OCI-LY3 (cell line): ENCODE measurements around the gene EIF4E3.

Experiments
- EZH2phosphoT487 ChIP-seq: fragments of 200-600 bp; shearing (Covaris generic); IDR thresholded peaks from 2 replicates; pipeline ENCODE4 v1.6.1; 2018; ENCODE audit warnings: antibody characterized with exemption, mixed run types, low read depth
- TF ChIP-seq, protein P1 (sequence below): fragments of 200-600, 300-600 bp; sonication (generic); IDR thresholded peaks from 2 replicates; pipeline ENCODE4 v1.5.1; 2014; ENCODE audit warnings: antibody characterized with exemption, low read length, low read depth

DNA sequence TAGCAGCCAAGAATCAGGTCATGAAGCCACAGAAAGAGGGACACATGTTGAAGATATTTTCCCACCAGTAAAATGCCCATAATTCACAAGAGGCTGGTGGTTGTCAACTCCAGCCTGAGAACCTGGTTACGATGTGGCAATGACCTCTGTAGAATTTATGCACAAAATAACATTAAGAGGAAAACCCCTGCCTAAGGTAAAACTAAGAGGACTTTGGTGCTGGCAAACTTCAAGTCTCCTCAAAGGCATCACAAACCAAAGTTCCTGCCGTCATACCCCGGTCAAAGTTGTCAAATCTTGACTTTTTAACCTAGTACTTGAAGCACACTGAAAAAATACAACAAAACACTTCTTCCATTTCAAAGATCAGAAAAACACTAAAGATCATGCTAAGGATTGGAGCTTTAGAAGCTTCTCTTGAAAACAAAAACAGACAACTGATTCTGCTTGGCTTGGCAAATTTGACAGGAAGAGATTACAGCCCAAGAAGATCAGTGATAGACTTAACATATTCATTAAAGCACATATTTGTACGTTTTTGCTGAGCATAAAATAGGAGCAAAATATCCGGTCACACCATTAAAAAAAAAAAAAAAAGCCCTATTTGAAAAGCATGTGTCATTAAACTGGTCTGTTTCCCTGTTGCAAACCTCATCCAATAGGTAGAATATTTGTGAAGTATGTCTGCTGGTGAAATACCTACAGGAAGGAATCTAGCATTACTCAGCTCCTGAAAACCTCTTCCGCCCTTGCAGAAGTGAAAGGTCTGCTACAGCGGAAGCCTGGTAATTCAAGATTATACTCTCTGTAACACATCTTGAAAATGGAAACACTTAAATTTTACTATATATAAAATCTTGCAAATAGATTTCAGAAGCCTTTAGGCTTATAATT, 22.8 kb downstream of the EIF4E3 start:
- TF ChIP-seq, protein P1, sequence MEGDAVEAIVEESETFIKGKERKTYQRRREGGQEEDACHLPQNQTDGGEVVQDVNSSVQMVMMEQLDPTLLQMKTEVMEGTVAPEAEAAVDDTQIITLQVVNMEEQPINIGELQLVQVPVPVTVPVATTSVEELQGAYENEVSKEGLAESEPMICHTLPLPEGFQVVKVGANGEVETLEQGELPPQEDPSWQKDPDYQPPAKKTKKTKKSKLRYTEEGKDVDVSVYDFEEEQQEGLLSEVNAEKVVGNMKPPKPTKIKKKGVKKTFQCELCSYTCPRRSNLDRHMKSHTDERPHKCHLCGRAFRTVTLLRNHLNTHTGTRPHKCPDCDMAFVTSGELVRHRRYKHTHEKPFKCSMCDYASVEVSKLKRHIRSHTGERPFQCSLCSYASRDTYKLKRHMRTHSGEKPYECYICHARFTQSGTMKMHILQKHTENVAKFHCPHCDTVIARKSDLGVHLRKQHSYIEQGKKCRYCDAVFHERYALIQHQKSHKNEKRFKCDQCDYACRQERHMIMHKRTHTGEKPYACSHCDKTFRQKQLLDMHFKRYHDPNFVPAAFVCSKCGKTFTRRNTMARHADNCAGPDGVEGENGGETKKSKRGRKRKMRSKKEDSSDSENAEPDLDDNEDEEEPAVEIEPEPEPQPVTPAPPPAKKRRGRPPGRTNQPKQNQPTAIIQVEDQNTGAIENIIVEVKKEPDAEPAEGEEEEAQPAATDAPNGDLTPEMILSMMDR, result no peak
- TF ChIP-seq EZH2phosphoT487, result no peak
